Bone marrow (tissue), 2 donors: Measurements from ENCODE around the gene PDGFRB.
A peak's percentile ranks its signal among the peaks of the same experiment; 100 is the strongest.

Experiments
- DNase-seq, 2 donors: peaks; one replicate each; lab custom pipeline; 2025; lab: John Stamatoyannopoulos, UW

PDGFRB gene

DNA sequence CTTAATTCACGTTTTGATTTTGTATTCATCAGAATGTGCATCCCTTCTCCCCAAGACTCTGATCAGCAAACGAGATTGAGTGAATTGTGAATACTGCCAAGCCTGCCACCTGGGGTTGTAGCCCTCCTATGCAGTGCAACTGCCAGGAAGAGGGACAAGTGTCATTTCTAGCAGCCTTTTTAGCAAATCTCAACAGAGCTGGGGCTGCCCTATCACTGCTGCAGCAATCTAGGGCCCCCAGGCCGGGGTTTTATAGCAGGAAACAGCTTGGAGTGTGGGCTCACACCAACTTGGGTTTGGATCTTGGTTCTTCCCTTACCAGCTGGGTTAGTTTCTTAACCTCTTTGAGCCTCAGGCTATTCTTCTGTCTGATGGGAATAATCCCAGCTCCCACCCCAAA lies 73.3 kb downstream of the PDGFRB start:
- peak in 1 of 2 donors; percentile 71 for DNase-seq

- peak; percentile 30 to 96 for DNase-seq
Measured at GRCh38 chr5:150081541-150082283, 73.9 kb downstream of the PDGFRB start.

DNA sequence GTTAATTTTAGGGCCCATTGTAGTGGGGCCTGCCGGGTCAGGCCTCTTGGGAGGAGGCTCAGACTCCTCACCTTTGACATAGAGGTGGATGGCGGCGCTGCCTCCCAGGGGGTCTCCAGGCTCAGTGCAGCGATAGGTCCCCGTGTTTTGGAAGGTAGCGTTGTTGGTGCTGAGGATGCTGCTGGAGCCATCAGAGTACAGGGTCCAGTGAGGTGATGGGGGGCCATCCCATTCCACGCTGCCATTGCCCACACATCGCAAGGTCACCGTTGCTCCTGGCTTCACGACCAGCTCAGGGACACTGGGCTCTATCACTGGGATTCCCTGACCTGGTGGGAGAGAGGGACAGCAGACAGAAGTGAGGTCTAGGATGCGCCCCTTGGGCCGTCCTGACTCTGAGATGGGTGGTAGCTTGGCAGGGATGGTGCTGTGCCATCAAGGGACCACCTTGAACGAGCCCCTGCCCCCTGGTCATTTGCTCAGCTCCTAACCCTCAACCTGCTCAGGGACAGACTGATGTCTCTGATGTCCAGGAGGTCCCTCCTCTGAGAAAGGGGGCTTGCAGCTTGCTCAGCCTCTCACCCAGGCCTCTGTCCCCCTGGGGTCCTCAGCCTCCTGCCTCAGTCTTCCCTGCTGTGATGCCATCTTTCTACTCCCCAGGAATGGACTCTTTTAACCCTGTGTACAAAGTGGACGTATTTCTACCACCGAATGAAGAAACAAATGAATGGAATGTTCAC lies 74.8 kb downstream of the PDGFRB start:
- no peak for DNase-seq

GRCh38 chr5:150079909-150080461 lies 75.7 kb downstream of the PDGFRB start:
- DNase-seq, result no peak

- no peak for DNase-seq
Measured at GRCh38 chr5:150078802-150079689, 76.6 kb downstream of the PDGFRB start.

- DNase-seq, result no peak
Measured at GRCh38 chr5:150077996-150078801, 77.4 kb downstream of the PDGFRB start.

DNA sequence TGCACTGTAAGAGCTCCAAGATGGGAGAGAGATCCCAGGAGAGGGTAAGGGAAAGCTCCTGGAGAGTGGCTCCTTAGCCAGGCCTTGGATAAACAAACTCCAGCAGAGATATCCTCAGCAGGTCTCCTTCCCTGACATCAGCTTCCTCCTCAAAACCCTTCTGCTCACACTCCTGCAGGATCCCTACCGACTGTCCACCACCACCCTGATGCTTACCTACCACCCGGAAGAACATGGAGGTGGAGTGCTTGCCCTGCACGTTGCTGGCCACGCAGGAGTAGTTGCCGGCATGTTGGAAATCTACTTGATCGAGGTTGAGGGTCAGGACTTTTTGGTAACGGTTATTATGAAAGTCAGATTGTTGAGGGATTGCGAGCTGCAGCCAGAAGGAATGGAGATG lies 78.6 kb downstream of the PDGFRB start:
- DNase-seq, result no peak

DNA sequence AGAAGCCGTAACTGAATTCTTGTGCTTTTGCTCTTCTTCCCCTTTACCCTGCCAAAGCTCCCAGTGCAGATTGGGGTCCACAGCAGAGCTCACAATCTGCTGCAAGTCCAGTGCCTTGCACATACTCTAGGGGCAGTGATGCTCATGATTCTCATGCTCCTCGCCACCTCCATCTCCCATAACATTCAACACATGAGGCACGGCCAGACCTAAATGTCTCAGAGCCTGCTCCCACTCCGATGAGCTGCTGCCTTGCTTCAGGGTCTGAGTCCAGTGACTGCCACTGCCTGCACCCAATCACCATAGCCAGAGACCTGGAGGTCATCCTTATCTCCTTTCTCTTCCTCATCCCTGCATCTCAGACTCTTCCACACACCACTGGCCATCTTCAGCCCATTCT lies 79.8 kb downstream of the PDGFRB start:
- no peak for DNase-seq

DNA sequence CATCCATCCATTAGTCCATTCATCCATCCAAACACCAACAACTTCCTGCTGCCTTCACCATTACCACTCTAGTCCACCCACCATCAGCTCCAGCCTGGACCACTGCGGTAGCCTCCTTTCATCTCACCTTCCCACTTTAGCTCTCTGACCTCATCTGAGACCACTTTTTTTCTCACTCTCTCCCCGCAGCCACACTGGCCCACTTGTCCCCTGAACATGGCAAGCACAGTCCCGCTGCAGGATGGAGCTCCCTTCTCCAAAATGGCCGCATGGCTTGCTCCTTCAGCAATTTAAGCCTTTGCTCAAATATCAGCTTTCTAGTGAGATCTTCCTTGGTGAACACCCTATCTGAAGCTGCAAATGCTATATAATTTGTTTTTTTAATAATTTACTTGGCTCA lies 80.4 kb downstream of the PDGFRB start:
- DNase-seq, result no peak

DNA sequence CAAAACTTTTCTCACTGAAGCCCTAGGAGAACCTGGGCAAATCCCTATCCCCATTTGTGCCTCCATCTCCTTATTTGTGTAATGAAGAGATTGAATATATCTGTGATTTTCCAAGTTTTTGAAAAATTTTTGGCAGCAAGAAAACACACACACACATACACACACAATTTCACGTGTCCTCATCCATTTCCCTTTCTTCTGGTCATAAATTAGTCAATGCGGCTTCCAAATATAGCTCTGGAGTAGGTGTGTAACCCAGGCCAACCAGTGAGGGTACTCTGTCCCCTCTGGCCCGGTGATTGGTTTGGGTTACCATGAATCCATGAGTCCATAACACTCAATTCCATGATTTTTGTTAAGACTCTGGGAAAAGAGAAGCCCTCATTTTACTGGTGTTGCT lies 82.0 kb downstream of the PDGFRB start:
- no peak for DNase-seq

GRCh38 chr5:150073086-150073625 lies 82.5 kb downstream of the PDGFRB start:
- DNase-seq, result no peak

DNA sequence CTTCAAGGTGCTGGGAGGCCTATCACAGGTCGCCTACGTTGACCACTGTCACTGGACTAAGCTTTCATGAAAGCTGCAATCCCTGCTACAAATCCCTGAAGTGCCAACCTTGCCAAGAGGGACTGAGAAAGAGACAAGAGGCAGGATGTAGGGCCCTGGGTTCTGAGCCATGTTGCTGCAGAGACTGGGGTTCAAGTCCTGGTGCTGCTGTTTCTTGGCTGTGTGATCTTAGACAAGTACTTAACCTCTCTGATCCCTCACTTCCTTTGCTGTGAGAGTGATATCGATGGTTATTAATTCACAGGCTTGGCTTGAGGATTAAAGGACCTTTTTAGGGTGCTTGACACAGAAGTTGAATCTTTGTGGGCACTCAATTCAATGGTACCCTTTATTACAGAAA lies 84.8 kb downstream of the PDGFRB start:
- DNase-seq, result no peak

GRCh38 chr5:150069672-150070627 lies 85.7 kb downstream of the PDGFRB start:
- DNase-seq, result no peak

DNA sequence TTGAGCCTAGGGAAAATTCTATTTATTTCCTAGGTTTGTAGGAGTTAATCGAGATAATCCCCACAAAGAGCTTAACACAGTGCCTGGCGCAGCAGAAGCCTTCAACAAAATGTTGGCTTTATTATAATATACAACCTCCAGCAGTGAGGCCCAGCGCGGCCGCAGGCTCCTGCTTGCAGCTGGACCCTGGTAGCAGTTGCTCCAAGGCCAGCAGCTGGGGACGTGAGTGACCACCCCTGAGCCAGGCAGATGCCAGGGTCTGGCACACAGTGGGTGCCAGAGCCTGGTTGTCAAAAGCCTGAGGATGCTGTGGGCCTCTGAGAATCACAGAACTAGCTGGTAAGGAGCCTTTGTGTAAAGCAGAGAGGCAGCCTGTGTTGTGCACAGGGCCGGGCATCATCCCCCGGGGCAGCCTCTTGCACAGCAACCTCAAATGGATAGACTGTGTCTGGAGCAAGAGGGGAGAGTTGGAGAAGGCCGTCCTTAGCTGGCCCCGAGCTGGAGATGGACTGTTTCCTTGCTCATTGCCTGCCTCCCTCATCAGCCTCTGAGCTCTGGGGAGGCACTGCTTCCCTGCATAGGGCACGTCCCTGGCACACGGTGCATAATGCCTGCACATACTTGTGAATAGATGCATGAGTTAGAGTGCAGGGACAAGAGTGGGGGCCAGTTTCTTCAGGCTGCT lies 86.5 kb downstream of the PDGFRB start:
- DNase-seq, result no peak

GRCh38 chr5:150068472-150068871 lies 87.2 kb downstream of the PDGFRB start:
- no peak for DNase-seq

DNA sequence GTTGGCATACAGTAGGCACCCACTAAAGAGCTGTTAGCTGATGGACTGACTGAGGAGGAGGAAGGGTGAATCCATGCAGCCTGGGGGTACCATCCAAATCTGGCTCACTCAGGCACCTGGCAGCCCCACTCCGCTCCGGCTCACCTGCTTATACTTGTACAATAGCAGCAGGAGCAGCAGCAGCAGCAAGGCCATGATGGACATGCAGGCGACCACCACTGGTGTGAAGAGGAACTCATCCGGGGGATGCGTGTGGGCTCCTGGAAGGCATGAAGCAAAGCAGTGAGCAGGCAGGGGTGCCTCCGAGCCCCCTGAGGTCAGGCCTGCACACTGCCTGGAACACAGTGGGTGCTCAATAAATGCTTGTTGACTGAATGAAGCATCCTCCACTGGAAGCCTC lies 87.6 kb downstream of the PDGFRB start:
- no peak for DNase-seq

GRCh38 chr5:150067405-150067960 lies 88.2 kb downstream of the PDGFRB start:
- no peak for DNase-seq

- peak in 1 of 2 donors; percentile 52 for DNase-seq
Measured at GRCh38 chr5:150066901-150067396, 88.7 kb downstream of the PDGFRB start.

DNA sequence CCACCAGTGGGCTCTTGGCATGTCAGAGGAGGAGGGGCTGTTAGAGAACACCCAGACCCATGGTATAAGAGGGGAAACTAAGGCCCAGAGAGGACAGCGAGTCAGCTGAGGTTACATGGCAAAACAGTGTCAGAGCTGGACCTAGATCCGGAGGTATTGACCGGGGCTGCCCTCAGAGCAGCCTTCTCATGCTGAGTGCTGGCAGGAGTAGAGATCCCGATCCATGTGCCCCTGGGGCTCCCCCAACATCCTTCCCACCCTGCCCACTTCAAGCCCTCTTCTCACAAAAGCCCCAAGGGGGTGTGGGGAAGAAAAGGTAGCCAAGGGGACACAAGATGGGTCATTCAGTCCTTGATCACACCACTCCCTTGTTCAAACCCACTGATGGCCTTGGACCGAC lies 89.2 kb downstream of the PDGFRB start:
- no peak for DNase-seq
